Astrocyte (in vitro differentiated cells and primary cell): ENCODE data around the gene CSKMT.
"Not testable (repeated sequence)": the region's sequence is repeated elsewhere in the genome, so short reads cannot be mapped to it uniquely, and the experiment has no call there.

Experiments
- EZH2 ChIP-seq: IDR thresholded peaks from 2 replicates; pipeline ENCODE4 v1.6.1; 2012; ENCODE audit warnings: mild to moderate bottlenecking, low read length, inconsistent platforms; ENCODE audit not compliant: insufficient read depth
- TF ChIP-seq, protein P1 (sequence below): IDR thresholded peaks from 2 replicates; pipeline ENCODE4 v1.5.1; 2011; ENCODE audit warnings: low read depth, mild to moderate bottlenecking, inconsistent platforms, low read length, moderate library complexity; ENCODE audit not compliant: insufficient read depth

DNA sequence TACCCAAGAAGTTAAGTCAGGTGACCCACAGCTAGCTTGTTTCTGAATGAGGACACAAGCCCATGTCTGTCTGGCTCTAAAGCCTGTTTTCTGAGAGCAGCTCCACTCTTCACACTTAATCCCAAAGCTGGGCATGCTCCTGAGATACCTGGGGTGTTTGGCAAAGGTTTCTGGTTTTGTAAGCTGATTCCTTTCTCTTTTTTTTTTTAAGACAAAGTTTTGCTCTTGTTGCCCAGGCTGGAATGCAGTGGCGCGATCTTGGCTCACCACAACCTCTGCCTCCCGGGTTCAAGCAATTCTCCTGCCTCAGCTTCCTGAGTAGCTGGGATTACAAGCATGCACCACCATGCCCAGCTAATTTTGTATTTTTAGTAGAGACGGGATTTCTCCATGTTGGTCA lies 28.5 kb downstream of the CSKMT start:
- TF ChIP-seq, protein P1, sequence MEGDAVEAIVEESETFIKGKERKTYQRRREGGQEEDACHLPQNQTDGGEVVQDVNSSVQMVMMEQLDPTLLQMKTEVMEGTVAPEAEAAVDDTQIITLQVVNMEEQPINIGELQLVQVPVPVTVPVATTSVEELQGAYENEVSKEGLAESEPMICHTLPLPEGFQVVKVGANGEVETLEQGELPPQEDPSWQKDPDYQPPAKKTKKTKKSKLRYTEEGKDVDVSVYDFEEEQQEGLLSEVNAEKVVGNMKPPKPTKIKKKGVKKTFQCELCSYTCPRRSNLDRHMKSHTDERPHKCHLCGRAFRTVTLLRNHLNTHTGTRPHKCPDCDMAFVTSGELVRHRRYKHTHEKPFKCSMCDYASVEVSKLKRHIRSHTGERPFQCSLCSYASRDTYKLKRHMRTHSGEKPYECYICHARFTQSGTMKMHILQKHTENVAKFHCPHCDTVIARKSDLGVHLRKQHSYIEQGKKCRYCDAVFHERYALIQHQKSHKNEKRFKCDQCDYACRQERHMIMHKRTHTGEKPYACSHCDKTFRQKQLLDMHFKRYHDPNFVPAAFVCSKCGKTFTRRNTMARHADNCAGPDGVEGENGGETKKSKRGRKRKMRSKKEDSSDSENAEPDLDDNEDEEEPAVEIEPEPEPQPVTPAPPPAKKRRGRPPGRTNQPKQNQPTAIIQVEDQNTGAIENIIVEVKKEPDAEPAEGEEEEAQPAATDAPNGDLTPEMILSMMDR = not testable (repeated sequence)
- TF ChIP-seq EZH2 = not testable (repeated sequence)
